ENCODE measurements around the gene AATK. TPM values are rescaled to one million over a fixed set of nuclear protein-coding genes. Genes with fewer than 3 reads are reported as not detected.
A peak's percentile ranks its signal among the peaks of the same experiment; 100 is the strongest.
"Not testable (repeated sequence)": the region's sequence is repeated elsewhere in the genome, so short reads cannot be mapped to it uniquely, and the experiment has no call there.

AATK gene
- polyA plus RNA-seq, 12 donors: 4.4 to 12.8 (median 9.4) TPM; not detected in 1

DNA sequence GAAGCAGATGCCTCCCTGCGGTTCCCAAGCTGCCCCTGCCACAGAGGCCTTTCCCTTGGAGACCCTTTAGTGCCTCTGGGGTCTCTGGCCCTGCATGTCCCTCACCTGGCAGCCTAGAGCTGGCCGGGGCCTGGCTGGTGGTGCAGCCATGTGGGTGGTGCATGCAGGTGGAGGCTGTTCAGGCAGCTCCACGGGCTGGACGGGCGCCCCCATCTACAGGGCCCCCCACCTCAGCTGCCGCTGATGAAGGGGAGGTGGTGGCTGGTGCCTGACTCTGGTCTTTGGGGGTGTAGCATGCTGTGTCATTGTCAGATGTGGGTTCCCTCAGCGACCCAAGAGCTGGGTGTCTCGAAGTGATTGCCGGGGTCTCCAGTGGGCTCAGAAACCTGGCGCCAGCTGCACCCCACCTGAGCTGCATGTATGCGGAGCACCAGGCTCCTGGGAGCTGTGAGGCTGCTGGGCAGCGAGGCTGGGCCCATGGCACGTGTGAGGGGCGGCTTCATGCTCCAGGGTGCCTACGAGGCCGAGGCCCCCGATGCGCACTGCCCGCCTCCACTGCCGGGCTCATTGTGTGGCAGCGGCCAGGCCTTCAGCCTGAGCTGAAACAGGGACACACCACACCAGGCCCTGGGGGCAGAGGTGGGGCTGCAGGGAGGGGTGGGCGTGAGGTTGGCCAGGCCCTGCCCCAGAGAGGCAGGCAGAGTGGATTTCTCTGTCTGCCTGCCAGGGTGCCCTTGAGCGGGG is 74.1 kb downstream of the AATK start:
- no peak for DNase-seq

DNA sequence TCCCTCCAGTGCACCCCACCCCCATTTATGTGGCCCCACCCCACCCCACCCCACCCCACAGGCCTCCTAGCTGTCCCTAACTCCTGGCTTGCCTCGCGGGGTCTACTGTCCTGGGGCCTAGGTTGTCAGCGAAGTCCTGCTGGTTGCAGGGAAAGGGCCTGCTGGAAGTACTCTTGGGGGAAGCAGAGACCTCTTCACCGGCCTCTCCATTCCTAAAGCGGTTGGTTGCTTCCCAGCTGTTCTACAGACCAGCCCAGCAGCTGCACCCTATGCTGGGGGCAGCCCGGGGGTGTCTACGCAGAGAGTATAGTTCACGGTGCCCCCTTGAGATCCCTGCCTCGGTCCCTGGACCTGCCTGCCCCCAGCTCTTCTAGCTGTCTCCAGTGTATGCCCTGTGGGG is 74.9 kb downstream of the AATK start:
- DNase-seq: no peak

- no peak for DNase-seq
Observed at GRCh38 chr17:81090361-81091136, 75.5 kb downstream of the AATK start.

- DNase-seq: no peak
Observed at GRCh38 chr17:81086789-81087551, 79.1 kb downstream of the AATK start.

- DNase-seq: no peak
Observed at GRCh38 chr17:81085420-81085911, 80.6 kb downstream of the AATK start.

DNA sequence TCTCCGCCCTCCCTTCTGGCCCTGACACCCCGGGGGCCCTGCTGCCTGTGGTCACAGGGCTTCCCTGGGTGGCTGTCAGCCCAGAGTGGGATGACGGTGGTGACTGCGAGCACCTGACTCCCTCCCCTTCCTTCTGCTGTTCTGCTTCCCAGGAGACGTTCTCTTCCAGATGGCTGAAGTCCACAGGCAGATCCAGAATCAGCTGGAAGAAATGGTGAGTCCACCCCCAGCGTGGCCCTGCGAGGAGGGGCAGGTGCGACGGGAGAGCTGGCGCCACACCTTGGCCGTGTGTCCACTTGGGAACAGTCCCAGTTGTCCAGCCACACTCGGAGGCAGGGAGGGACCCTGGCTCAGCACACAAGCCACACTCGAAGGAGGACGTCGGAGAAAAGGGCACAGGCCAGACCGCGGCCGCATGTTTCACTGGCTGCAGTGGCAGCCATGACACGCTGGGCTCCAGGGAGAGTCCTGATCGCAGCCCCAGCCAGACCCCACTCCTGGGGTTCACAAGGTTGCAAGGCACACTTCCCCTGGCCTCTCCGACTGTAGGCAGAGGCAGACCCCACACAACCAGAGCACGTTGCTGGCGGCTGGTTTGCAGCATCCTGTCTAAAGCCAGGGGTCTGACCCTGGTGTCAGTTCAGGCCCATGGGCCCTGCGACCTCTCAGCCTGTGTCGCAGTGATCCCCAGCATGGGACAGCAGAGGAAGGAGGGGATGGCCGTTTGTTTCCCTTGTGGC is 81.2 kb downstream of the AATK start:
- peak; percentile 33 for DNase-seq

DNA sequence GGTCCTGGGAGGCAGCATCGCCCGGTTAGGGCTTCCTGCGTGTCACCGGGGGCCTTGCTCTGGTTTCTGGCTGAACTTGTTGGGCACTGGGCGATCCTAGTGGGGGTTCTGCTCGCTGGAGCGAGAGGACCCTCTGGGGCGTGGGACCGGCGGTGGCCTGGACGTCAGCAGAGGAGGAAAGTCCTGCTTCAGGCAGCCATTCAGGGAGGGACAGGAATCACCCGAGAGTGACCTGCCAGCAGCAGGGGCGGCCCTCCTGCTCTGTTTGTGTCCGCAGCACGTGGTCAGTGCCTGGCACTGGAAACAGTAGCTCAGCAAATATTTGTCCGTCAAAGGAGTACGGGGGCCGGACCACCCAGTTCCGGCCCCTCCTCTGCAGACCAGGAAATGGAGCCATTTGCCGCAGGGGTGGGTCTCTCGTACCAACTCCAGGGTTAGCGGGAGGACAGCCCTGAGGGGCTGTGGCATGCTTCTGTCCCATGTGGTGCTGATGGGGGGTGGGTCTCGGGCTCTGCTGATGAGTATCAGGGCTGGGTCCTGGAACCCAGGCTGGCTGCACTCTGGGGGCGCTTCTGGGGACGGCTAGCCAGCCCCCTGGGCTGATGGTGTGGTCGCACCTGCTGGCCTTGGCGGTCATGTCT is 82.8 kb downstream of the AATK start:
- DNase-seq: no peak

DNA sequence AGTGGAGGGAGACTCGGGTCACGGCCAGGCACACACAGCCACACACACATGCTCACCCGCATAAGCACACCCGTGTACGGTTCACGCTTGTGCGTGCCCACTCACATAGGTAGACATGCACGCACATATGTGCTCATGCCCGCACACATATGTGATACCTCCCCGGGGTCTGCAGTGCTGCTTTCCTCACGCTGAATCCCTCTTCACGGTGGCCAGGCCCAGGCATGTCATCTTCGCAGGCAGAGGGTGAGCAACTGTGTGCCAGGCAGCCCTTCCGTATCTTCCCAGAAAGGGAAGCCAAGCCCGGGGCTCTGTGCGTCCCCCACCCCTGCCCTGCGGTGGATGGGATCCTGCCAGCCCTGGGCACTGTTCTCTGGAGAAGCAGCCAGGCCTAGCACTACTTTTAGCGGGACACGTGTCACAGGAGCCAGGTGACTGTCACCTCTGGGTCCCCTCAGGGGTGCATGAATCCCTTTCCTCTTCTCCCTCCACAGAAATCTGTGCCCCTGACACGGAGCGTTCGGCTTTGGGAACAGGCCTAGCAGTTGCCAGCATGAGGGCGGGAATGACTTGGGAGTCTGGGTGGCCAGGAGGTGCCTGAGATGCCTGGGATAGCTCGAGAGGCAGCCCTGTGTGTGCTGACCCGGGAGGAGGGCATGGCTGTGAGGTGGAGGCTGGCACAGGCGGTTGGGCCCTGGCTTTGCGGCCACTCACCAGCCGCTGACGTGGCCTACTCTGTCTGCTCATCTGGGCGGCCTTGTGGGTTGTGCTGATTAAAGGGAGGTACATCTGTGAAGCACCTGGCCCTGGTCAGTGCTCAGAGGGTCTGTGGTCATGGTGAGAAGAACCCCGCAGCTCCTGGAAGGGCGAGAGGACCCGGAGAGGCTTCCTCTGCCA is 83.6 kb downstream of the AATK start:
- DNase-seq: no peak

DNA sequence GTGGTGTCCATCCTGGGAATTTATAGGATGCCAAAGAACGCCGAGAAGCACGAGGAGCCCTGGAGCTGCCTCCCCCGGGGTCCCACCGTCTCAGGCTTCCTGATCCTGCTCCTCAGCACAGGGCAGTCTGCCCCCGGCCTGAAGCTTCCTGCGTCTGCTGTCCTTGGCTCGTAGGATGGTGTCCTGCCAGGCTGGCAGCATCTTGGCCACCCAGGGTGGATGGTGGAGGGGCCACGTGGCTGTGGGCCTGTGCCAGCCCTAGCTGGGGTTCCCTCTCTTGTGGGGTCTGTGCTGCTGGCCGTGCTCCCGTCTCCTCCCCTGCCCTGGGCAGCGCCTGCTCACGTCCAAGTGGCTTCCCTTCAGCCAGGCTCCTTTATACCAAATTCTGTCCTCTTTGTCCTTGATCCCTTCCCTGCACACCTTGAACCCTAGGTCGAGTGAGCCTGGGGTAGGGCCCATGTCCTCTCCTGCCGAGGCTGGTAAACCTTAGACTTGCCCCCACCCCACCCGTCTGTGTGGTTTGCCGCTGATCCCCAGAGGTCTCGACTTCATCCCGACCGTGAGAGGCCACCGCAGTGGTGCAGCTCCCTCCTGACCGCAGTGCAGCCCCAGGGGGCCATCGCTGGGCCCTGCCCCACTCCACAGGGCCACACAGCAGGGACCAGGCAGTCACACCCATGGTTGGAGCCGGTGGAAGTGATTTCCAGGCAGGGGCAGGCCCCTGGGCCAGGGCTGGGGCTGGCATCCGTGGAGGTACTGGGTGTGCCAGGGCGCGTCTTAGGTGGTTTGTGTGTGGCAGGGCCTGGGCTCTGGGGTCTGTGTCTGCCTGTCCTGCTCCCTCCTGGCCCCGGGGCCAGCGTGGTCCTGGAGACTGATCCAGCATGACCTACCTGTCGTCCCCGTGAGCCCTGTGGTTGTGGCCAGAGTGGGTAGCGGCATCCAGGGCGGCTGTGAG is 84.5 kb downstream of the AATK start:
- DNase-seq: no peak

DNA sequence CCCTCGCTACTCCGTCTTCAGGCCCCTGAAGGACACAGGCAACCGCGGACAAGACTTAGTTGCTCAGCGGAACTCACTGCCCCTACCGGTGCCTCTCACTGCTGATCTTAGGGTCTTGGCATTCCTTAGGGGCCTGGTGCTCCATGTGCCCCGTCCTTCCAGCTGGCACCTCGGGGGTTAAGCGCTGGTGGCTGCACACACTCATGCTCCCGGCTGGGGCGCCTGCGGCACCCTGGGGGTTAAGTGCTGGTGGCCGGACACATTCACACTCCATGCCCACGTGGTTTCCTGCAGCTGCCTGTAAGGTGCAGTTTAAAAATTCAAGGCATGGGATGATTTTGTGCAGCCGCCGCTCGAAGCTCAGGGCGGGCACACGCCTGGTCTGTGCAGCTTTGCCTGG is 86.0 kb downstream of the AATK start:
- DNase-seq: no peak

- not testable (repeated sequence) for DNase-seq
Observed at GRCh38 chr17:81078026-81078913, 87.8 kb downstream of the AATK start.

DNA sequence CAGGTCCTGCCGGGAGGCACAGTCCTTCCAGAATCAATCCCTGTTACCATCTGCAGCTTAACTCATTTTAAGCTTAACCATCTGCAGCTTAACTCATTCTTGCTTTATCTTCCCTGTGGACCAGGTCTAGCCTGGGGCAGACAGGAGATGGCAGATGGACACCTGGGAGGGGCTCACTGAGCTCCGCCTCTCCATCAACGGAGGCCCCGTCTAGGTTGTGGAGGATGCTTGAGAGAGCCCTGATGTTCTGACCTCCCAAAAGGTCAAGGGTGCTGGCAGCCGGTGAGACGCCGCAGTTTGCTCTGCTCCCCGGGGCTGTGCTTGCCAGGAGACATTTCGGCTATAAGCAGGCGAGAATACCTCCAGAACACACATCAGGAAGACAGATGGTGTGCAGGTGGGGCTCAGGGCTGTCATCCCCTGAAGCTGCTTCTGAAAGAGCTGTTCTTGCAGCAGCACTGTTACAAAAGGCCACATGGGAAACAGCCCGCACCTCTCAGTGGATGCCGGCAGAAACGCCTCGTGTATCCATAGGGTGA is 89.8 kb downstream of the AATK start:
- DNase-seq: no peak

DNA sequence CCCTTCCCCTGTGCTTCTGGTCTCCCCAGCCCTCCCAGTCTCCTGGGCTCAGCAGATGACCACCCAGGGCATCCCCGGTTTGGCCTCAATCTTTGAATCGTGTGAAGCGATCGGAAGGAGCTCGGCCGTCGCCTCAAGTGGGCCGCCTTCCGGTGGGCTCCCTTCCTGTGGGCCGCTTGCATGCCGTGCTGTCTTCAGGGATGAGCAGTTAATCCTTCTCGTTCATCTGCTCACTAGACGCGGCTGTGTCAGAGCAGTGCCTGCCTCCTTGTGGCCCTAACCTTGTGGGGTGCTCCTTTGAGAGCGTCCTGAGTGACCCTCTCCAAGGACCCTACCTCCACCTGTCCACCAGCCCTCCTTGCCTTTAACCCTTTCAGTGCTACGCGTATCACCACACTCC is 90.7 kb downstream of the AATK start:
- DNase-seq: no peak

DNA sequence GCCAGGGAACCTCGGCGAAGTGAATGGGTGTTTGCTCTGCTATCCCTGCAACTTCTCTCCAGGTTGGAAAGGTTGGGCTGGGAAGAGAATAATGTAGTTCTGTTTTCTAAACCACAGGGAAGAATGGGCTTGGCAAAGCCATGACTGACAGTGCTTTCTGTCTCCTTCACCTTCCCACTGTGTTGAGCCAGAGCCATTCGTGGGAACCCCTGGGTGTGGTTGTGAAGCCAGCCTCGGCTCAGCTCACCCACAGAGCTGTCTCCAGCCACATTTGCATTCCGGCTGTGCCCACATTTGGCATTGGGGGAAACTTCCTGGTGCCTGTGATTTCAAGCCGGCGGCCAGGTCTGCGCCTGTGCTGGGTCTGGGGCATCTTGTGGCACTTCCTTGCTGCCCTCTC is 91.1 kb downstream of the AATK start:
- no peak for DNase-seq

- DNase-seq: no peak
Observed at GRCh38 chr17:81073967-81074839, 91.8 kb downstream of the AATK start.
